ENCODE results near the gene GSTO2.
A peak's percentile ranks its signal among the peaks of the same experiment; 100 is the strongest.

GSTO2 gene

DNA sequence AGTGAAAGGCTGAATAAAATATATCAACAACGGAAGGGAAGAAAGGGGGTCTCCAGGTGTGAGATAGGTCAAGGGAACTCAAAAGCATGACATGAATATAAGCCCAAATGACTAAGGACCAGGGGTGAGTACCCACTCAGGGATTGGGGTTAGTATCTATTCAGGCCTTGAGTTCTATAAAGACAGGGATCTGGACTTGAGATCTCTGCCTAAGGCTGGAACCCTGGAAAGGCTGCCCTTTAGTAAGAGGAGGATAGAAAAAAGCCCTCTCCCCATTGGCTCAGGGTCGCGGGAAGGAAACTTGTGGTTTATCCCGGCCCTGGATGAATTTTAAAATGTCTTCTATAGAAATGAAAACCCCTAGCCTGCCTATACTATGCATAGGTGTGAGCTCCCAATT, 71.7 kb downstream of the GSTO2 start:
- no peak for DNase-seq (ENCODE audit: low read depth)

DNA sequence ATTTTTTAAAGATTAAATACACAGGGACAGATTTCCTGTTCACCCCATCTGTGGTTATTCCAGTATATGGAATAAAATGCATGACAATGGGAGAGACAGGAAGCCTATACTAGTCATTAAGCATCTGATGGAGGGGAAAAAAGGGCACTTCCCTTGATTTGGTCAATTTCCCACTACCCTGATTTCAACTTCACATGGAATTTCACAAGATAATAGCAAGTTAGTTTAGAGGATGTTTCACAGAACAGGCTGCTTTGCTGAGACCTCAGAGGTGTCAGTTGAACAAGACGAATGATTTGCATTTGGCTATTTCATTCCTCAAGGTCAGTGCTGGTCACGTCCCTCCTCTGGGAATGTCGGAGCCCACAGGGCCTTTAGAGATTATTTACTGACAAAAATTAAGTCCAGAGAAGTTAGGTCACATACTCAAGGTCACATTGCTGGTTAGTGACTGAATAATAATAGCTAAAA, 74.0 kb downstream of the GSTO2 start:
- DNase-seq (ENCODE audit: low read depth) = no peak

DNA sequence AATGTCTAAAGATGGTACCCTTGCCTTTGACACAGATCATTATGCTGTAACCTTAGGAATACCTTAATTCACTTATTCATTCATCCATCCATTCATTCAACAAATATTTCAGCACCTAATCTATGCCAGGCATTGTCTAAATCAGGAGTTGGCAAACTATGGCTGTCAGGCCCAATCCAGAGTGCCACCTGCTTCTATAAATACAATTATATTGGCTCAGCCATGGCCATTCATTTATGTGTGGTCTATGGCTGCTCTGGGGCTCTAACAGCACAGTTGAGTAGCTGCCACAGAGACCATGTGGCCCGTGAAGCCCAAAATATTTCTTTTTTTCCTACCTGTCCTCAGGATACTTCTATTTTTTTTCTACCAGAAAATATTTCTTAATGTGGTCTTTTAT, 75.2 kb downstream of the GSTO2 start:
- DNase-seq (ENCODE audit: low read depth) = no peak

DNA sequence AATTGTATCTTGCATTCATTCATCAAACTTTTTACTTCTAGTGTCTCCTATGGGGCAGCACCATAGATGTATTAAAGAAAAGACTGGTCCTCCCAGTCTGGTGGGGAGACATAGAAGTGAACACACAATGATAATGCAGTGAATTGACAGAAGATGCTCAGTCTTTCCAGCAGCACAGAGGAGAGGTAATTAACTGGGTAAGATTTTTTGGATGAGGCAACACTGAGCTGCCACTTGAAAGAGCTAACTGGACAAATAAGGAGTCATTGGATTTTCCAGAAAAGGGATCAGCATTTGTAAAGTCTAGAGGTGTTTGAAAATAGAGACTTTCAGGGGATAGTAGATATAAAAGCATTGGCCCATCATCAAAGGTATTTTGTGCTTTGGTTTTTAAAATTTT, 76.5 kb downstream of the GSTO2 start:
- DNase-seq (ENCODE audit: low read depth) = no peak

DNA sequence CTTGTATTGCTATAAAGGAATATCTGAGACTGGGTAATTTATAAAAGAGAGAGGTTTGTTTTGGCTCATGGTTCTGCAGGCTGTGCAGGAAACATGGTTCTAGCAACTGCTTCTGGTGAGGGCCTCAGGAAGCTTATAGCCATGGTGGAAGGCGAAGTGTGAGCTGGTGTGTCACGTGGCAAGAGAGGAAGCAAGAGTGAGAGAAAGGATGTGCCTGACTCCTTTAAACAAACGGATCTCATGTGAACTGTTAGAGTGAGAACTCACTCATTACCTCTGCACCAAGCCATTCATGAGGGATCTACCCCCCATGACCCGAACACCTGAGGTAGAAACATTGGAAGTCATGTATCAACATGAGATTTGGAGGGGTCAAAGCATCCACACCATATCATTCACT, 77.0 kb downstream of the GSTO2 start:
- no peak for DNase-seq (ENCODE audit: low read depth)

DNA sequence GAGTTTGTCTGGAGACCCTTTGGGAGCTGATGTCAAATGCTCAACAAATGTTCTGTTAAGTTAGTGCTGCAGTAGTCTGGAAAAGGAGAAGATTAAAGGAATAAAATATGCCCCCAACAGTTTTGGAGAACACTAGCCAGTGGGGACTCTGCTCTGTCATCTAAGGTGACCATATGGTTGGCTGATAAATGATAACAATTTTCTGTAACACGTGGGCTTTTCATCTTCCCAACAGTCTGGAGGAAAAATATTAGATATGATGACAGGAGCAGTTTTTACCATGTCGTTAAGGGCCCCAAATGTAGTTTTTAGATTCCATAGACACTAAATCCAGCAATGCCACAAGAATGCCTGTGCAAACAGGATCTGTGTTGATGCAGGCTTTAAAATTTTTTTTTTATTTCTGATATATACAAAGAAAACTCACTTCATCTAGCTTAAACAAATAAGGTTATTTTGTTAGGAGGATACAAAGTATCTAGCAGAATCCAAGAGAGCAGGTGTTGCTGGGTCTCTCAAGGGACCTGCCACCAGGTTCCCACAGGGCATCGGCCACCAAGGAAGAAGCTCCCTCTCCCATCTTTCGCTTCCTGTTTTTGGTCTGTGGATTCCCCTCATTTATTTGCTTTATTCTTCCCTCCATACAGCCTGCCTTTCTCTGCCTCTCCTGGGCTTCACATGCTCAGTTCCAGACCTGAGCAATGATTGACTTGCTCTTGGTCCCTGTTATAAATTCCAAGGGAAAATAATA, 78.5 kb downstream of the GSTO2 start:
- DNase-seq (ENCODE audit: low read depth) = no peak

DNA sequence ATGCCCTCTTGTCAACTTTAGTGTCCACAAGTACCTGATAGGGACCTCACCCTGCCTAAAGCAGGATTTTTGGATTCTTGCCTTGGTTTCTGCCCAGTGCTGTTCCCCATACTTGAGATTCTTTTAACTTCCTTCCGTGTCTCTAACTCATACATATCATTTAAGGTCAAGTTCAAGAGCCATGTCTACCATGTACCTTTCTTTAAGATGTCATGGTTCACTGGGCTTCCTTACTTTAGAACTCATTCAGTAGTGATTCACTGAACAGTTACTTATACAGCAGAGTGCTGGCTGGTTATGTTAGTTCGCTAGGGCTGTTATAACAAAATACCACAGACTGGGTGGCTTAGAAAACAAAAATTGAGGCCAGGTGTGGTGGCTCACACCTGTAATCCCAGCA, 79.6 kb downstream of the GSTO2 start:
- no peak for DNase-seq (ENCODE audit: low read depth)

DNA sequence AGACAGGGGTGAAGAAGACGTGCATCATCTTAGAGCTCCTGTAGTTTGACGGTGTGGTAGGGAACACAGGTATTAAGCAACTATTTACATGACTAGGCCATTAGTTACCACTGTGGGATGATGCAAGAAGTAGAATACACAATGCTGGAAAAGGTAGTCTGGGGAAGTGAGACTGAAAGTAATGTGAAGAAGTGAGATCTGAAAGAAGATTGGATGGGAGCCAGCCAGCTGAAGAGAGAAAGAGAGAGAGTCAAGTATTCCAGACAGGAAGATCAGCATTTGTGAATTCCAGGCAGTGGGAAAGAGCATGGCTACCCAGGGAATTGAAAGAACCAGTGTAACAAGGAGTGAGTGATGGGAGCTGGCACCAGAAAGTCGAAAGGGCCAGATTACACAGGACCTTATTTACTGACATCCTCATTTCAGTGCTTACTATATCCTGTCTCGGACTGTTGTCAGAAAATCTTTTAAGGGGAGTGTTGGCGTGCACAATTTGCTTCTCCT, 80.7 kb downstream of the GSTO2 start:
- DNase-seq (ENCODE audit: low read depth) = no peak

DNA sequence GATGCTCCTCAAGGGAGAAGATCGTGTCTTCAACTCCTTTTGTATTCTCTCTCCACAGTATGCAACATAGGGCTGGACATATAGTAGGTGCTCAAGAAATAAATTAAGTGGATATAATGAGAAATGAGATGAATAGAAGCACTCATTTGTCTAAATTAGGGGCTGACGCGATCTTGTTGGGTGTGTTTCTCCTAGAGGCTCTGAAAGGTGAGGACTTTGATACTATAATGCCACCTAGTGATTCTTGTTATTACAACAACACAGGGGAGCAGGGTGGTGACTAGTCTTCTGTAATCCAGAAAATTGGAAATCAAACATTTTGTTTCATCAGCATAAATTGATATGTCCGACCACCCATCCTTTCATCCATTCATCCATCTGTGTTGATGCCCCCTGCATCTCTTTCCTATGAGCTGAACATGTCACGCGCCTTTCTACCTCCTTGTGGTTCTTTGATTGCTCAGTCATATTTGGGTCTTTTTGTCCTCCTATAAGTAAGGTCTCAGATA, 81.2 kb downstream of the GSTO2 start:
- DNase-seq (ENCODE audit: low read depth) = peak; percentile 69

DNA sequence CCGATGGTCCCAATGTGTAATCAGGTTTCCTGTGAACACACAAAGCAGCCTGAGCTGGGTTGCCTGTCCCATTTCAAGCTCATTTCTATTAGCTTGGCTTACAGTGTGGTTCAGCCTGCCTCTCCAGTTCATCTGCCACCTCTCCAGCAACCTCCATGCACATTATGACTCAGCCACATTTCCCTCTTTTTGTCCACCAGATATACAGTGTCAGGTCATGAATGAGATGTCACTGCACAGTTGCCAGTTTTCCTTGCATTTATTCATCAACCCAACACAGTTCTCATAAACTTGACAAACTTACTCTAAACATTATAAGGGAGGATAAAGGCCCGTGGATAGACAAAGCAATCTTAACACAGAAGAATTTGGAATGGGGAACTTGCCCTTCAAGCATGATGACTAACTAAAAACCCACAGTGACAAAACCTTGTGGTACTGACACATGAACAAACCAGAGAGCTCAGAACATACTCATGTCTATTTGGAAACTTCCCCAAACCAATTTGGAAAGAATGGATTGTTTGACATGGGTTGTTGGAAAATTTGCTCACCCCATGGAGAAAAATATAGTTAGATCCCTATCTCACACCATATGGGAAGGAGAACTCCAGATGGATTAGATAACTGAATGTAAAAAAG, 82.2 kb downstream of the GSTO2 start:
- peak; percentile 90 for DNase-seq (ENCODE audit: low read depth)

DNA sequence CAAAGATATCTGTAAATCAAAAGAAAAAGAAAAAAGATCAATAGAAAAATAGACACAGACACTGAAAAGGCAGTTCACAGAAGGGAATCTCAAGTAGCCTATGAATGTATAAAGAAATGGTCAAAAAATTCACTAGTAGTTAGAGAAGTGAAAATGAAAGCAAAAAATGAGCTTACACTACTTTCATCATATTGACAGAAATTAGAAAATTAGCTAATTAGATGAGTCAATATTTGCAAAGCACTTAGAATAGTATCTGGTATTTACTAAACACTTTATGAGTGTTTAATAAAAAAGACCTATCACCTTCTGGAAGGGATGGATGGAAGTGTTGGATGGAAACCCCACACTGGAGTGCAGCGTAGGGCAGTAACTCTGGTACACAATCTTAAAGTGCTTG, 82.9 kb downstream of the GSTO2 start:
- no peak for DNase-seq (ENCODE audit: low read depth)

DNA sequence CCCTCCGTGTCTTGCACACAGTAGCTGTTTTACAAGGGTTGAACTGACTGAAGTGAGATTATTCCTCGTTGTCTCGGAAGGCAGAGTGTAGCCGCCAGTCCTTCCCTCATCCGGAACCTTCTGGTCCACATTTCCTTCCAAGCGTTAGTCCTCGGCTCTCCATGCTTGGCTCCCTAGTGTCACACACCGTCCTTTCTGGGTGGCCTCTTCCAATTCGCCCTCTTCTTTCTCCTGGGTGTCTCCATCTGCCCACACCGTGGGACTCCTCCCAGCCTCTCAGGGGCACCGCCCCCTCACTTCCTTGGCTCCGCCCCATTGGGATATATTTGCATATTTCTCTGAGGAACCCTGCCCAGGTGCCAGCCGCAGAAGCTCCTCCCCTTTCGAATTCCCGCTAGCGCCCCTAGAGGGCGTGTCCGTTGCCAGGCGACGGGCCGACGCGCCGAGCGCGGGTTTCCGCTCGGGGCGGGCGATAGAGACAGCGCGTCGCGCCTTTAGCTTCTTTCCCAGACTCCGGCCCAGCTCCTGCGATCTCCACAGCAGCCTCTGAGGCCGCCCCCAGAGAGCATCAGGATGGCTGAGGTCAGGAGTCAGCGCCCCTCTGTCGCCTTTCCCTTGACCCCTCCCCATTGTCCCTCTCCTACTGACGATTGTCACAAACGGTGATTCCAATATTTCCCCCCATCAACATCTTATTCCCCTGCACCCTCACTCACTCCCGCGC, 84.5 kb downstream of the GSTO2 start, which contains the start of gene CFAP58:
Gene CFAP58, plus strand, starts transcription at position 509 of the 724 bp plus-strand sequence. Its CDS starts 65 bp downstream, at position 574.
- peak; percentile 63 for DNase-seq (ENCODE audit: low read depth)

Measured in stromal cell of bone marrow (primary cell).